OCI-LY7 (cell line): ENCODE results near the gene MYH11.
"Not testable (repeated sequence)": the region's sequence is repeated elsewhere in the genome, so short reads cannot be mapped to it uniquely, and the experiment has no call there.

Experiments
- EZH2phosphoT487 ChIP-seq: fragments of 200-600 bp; sonication (generic); IDR thresholded peaks from 2 replicates; pipeline ENCODE4 v1.6.1; 2018; ENCODE audit warnings: low read depth, borderline replicate concordance, mild to moderate bottlenecking, mixed run types, antibody characterized with exemption, low read length, moderate library complexity, mixed read lengths
- TF ChIP-seq, protein P1 (sequence below): fragments of 200-600 bp; sonication (generic); conservative IDR thresholded peaks from 2 replicates; pipeline ENCODE4 v1.5.1; 2014; ENCODE audit warnings: mild to moderate bottlenecking, antibody characterized with exemption, low read length, moderate library complexity, mixed read lengths

- TF ChIP-seq, protein P1, sequence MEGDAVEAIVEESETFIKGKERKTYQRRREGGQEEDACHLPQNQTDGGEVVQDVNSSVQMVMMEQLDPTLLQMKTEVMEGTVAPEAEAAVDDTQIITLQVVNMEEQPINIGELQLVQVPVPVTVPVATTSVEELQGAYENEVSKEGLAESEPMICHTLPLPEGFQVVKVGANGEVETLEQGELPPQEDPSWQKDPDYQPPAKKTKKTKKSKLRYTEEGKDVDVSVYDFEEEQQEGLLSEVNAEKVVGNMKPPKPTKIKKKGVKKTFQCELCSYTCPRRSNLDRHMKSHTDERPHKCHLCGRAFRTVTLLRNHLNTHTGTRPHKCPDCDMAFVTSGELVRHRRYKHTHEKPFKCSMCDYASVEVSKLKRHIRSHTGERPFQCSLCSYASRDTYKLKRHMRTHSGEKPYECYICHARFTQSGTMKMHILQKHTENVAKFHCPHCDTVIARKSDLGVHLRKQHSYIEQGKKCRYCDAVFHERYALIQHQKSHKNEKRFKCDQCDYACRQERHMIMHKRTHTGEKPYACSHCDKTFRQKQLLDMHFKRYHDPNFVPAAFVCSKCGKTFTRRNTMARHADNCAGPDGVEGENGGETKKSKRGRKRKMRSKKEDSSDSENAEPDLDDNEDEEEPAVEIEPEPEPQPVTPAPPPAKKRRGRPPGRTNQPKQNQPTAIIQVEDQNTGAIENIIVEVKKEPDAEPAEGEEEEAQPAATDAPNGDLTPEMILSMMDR = not testable (repeated sequence)
- not testable (repeated sequence) for TF ChIP-seq EZH2phosphoT487
These were observed 201.3 kb downstream of the MYH11 start for GRCh38 chr16:15655561-15655960.
